GM12864 (cell line): Measurements from ENCODE around the gene LRRC72.

Experiments
- DNase-seq: peaks from one replicate; pipeline ENCODE4 v3.0.0-alpha.2; 2011; ENCODE audit warnings: low read depth
- H3K4me3 ChIP-seq: 2 replicates; pipeline ENCODE4 v1.5.1; 2011; ENCODE audit warnings: mild to moderate bottlenecking, low read depth, low read length, control low read depth
- TF ChIP-seq, protein P1 (sequence below): IDR thresholded peaks from 2 replicates; pipeline ENCODE4 v1.5.1; 2011; ENCODE audit warnings: low read depth, mild to moderate bottlenecking, moderate library complexity, low read length, control low read depth, inconsistent platforms; ENCODE audit errors: missing control alignments

The LRRC72 gene

GRCh38 chr7:16558761-16559302, 32.2 kb downstream of the LRRC72 start:
- DNase-seq = no peak
- TF ChIP-seq, protein P1, sequence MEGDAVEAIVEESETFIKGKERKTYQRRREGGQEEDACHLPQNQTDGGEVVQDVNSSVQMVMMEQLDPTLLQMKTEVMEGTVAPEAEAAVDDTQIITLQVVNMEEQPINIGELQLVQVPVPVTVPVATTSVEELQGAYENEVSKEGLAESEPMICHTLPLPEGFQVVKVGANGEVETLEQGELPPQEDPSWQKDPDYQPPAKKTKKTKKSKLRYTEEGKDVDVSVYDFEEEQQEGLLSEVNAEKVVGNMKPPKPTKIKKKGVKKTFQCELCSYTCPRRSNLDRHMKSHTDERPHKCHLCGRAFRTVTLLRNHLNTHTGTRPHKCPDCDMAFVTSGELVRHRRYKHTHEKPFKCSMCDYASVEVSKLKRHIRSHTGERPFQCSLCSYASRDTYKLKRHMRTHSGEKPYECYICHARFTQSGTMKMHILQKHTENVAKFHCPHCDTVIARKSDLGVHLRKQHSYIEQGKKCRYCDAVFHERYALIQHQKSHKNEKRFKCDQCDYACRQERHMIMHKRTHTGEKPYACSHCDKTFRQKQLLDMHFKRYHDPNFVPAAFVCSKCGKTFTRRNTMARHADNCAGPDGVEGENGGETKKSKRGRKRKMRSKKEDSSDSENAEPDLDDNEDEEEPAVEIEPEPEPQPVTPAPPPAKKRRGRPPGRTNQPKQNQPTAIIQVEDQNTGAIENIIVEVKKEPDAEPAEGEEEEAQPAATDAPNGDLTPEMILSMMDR = no peak
- no peak overlapping the region for H3K4me3 ChIP-seq

GRCh38 chr7:16559497-16560179, 33.0 kb downstream of the LRRC72 start:
- no peak for DNase-seq
- TF ChIP-seq, protein P1 = no peak
- H3K4me3 ChIP-seq = no peak overlapping the region

DNA sequence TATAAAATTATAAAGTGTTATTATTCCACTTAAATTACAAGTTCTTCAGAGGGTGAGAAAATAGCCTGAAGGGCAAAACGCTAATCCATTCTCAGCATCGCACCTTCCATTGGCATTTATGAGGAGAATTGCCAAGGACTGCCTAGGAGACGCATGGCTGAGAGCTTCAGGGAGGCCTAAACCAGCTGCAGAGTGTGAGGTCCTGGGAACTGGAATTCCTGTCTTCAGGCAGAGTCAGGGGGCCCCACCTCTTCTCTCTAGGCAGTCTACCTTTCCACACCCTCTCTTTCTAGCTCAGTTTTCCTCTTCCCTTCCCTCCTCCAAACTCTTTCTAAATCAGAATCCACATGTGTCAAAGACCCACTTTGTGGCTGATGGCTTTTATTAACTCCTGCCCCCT, 35.3 kb downstream of the LRRC72 start:
- TF ChIP-seq, protein P1 = no peak
- DNase-seq = no peak
- no peak overlapping the region for H3K4me3 ChIP-seq

- no peak overlapping the region for H3K4me3 ChIP-seq
- DNase-seq = no peak
- TF ChIP-seq, protein P1 = no peak
These were observed 36.0 kb downstream of the LRRC72 start for GRCh38 chr7:16562456-16563220.

DNA sequence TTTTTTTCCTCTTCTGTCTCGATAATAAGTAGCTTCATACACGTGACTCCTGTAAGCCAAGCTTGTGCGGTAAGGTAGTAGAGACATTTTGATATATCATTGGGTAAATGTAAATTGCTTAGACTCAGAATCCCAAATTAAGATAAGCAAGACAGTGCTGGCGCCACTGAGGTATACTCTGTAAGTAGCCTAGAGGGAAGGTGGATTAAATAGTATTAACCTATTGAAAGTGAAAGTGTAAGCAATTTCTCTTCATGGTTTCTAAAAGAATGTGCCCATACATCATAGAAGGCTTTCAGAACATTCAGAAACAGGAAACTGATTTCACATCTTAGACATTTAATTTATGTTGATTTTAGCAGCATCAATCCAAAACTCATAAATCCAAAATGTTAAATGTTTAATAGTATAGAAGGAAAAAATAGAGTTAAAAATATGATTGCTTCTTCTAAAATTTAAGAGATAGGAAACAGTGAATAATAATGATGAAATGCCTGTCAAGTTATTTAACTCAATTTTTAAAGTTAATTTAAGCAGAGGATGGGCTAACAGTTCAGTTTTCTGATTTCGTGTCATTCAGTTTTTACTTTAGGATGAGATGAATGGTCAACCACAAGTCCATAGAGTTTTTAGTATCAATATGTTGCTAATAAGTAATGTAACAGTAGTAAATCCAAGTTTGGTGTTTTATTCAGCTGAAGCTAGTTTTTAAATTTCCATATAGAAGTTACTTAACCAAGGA, 36.8 kb downstream of the LRRC72 start:
- no peak overlapping the region for H3K4me3 ChIP-seq
- no peak for DNase-seq
- TF ChIP-seq, protein P1 = no peak

DNA sequence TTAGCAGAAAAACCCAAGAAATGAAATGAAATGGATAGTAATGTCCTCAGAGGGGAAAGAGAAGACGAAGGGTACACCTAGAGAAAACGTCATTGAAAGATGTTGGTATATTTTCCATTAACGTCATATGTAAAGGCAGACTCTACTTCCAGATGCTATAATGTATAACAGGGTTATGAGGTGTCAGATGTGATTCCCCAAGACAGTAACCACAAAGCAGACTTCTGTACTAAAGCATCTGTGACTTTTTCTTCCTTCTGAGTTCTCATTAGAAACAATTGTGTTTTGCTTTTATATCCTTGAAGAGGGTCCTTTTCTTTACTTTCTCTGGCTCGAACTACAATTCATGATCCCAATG, 37.4 kb downstream of the LRRC72 start:
- DNase-seq = no peak
- H3K4me3 ChIP-seq = no peak overlapping the region
- TF ChIP-seq, protein P1 = no peak
